ENCODE data around the gene GFM1. TPM values are rescaled to one million over a fixed set of nuclear protein-coding genes. Genes with fewer than 3 reads are reported as not detected.

GFM1 gene
- total RNA-seq, 2 donors from 2014 or later, result 42.4 to 58.6 TPM

- no peak for ATAC-seq
- intact Hi-C loops (cut with DNase I, micrococcal nuclease), result no loop called here
- DNase-seq, result no peak
Observed at GRCh38 chr3:158739078-158739477, 94.8 kb downstream of the GFM1 start.

GRCh38 chr3:158739661-158740060, 95.3 kb downstream of the GFM1 start:
- intact Hi-C loops (cut with DNase I, micrococcal nuclease), result no loop called here
- no peak for ATAC-seq
- DNase-seq, result no peak

Other genes starting within 250 kb of the GFM1 start
- 1 to 10 TPM; 3.9 to 6.0 TPM for gene MLF1, start 73.3 kb upstream of the GFM1 start, total RNA-seq
- gene LXN, start 28.1 kb downstream of the GFM1 start, total RNA-seq, result 10 to 100 TPM; 49.4 to 63.8 TPM
- gene RARRES1, start 87.9 kb downstream of the GFM1 start, total RNA-seq, result 10 to 100 TPM; 63.5 to 81.0 TPM
- 10 to 100 TPM; 60.8 to 62.0 TPM for gene MFSD1, start 157.5 kb downstream of the GFM1 start, total RNA-seq